Activated naive CD8-positive, alpha-beta T cell treated with anti-CD3 and anti-CD28 coated beads, Interleukin-2, amount 50 U/mL, for 16 hours (primary cell): ENCODE measurements around the gene SRSF5.

Source experiments
- DNase-seq: peaks from one replicate; pipeline ENCODE4 v3.0.0-alpha.2; 2020; ENCODE audit warnings: low read depth, low spot score

SRSF5 gene

DNA sequence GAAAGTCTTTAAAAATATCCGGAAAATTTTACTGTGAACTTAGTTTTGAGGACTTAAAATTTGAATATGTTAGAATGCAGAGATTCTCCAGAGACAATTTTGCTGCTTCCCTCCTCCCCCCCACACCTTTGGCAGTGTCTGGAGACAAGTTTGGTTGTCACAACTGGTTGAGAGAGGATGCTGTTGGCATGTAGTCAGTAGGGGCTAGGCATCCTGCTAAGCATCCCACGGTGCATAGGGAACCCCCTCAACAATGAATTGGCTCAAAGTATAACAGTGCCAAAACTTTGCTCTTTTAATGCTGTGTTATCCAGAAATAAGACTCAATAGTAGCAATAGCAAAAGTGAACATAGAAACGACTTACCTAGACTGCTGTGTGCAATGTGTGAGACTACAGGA lies 3.6 kb downstream of the SRSF5 start:
- no peak for DNase-seq

DNA sequence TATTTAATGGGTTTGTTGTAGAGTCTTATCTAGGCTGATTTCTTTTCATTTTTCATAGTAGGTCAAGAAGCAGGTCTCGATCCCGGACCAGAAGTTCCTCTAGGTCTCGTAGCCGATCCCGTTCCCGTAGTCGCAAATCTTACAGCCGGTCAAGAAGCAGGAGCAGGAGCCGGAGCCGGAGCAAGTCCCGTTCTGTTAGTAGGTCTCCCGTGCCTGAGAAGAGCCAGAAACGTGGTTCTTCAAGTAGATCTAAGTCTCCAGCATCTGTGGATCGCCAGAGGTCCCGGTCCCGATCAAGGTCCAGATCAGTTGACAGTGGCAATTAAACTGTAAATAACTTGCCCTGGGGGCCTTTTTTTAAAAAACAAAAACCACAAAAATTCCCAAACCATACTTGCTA lies 4.2 kb downstream of the SRSF5 start:
- DNase-seq, result no peak

DNA sequence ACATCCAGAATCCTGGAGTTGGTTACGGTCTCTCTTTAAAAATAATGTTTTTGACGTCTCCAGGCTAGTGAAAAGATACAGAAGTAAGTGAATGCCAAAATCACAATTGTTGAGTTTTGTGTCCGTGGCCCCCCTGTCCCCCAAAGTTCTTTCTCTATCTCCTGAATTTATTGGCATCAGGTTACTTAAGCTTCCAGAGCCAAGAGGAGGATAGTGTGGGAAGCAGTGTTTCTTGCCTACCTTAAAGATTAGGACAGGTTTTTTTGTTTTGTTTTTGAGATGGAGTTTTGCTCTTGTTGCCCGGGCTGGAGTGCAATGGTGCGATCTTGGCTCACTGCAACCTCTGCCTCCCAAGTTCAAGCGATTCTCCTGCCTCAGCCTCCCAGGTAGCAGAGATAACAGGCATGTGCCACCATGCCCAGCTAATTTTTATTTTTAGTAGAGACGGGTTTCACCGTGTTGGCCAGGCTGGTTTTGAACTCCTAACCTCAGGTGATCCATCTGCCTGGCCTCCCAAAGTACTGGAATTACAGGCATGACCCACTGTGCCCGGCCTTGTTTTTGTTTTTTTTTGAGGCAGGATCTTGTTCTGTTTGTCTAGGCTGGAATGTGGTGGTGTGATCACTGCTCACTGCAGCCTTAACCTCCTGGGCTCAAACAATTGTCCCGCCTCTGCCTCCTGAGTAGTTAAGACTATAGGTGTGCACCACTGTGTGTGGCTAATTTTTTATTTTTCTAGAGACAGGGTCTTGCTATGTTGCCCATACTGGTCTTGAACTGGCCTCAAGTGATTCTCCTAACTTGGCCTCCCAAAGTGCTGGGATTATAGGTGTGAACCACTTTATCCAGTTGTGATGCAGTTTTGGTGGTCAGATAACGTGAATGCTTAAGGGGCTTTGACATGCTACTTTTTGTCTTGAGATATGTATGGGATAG lies 5.4 kb downstream of the SRSF5 start:
- no peak for DNase-seq

DNA sequence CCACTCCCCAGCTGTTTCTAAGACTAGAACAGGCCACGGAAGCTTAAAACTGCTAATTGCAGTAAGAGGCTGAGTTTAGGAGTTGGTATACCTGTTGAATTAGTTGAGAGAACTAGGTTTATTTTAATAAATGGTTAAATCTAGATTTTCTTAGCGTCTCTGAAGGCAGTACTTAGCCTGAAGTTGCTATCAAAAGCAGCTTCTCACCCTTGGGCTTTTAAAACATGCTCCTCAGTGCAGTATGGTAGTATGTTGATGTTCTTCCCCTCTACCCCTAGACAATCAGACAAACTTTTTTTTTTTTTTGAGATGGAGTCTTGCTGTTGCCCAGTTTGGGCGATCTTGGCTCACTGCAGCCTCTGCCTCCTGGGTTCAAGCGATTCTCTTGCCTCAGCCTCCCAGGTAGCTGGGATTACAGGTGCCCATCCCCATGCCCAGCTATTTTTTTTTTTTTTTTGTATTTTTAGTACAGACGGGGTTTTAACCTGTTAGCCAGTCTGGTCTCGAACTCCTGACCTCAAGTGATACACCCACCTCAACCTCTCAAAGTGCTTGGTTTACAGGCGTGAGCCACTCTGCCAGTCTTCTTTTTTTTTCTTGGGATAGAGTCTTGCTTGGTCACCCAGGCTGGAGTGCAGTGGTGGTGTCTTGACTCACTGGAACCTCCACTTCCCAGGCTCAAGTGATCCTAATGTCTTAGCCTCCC lies 6.8 kb downstream of the SRSF5 start:
- no peak for DNase-seq

DNA sequence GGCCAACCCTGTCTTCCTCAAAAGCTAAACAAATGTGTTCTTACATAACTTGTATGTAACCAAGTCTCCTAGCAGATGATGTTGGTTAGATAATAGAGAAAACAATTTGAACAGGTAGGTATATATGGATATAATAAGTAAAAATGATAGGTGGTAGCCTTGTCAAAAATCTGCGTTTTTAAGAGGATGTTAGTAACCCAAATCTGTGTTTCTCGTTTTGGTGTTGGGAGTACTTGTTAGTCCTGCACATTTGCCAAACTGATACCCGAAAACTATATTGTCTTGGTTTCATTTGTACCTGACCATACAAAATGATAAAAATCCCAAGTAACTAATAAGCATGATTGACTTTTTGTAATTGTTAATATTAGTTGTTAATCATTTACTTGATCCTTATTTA lies 8.1 kb downstream of the SRSF5 start:
- DNase-seq, result no peak

DNA sequence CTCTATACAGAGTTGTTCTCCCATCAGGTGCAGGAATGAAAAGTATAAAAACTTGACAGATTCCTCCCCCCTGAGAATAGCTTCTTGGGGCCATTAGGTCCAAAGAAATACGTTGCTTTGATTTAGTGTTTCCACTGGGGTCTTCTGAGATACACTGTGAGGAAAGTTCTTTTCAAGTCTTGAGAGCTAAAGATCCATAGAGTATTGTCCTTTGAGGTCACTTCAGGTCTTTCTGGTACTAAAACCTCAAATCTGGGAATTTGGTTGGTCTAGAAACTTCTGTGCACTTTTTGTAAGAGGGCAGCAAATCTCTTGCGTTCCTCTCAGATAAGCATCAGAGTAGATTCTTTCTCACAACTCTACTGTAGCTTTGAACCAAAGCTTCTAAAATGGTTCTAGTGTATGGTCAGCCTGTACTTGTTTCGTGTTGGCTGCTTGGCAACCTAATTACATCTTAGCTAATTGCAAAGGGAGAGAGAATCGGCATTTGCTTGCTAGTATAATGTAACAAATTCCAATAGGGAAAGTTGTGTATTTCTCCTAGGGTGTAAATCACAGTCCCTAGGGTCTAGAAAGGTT lies 10.0 kb downstream of the SRSF5 start:
- DNase-seq, result no peak

DNA sequence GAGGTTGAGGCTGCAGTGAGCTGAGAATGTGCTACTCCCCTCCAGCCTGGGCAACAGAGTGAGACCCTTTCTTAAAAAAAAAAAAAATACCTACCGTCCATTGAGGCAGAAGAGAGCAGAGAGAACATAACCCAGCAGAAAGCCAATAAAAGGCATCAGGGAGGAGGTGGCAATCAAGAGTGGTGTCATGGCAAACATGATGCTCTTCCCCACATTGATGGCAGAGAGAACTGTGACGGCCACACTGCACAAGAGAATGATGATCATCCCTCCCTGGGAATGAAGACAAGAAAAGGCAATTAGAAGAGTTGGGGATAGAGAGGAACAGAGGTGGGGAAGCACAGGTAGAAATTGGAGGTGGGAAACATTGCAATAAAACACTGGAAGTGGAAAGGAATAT lies 12.1 kb downstream of the SRSF5 start:
- no peak for DNase-seq

DNA sequence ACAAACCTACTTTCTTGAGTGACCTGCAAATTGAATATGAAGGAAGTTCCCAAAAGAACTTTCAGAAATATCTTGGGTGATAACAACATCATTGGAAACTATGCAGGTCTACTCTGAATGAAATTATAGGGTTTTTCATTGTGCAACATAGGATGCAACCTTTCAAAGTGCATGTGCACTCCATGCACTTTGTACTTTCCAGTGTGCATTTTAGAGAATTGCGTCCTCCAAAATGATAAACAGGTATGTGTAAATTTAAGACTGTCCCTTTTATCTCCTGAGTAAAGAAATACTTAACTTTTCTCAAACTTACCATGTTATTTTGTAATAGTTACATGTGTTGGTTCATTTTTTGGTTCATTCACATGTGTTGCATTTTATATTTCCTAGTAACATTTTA lies 13.2 kb downstream of the SRSF5 start:
- no peak for DNase-seq

DNA sequence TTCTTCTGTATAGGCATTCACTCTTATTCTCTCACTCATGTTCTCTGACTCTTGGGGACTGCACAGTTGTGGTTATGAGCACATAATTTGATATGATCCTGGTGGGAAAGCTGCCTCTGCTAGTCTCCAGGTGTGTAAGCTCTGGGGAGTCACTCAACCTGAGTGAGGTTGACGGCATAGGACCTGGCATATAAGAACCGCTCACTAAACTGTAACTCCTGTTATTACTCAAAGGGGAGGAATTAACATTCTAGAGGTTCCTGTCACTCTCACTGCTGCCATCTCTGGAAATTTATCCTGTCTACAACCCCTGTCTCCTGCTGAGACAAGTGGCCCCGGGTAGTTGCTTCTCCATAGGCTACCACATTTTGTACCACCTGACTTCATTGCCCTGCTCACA lies 14.0 kb downstream of the SRSF5 start:
- no peak for DNase-seq

DNA sequence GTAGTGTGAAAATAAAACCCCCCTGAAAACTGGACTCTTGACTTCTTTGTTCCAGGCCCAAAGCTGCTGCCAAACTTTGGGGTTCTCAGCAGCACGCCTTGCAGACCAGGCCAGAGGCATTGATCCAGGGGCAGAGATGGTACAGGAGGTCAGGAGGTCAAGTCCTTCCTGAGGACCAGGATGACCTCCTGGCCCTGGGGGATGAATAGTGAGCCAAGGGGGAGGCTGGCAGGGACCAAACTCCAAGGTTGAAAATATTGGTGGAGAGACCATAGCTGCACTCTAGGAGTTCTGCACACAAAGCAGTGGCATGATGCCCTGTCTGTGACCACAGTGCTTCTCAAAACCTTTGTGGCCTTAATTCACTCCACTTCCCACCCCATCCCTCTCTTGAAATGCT lies 18.0 kb downstream of the SRSF5 start:
- DNase-seq, result no peak

DNA sequence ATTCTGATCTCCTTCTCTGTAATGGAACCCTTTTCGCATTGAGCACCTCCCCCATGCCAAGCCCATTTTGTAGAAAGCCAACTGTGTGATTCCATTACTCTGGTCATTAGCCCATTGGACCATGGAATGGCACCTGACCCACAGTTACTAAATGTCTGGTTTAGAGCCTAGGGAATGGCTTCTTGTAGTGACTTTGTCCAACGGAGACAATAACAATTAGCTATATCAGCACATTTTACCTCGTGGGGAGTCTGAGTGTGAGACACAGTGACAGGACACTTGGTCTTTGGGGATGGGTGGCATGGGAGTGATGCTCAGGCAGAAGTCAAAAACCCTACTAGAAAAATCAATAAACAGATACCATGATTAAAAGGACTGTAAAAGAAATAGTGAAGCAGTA lies 19.7 kb downstream of the SRSF5 start:
- DNase-seq, result no peak

DNA sequence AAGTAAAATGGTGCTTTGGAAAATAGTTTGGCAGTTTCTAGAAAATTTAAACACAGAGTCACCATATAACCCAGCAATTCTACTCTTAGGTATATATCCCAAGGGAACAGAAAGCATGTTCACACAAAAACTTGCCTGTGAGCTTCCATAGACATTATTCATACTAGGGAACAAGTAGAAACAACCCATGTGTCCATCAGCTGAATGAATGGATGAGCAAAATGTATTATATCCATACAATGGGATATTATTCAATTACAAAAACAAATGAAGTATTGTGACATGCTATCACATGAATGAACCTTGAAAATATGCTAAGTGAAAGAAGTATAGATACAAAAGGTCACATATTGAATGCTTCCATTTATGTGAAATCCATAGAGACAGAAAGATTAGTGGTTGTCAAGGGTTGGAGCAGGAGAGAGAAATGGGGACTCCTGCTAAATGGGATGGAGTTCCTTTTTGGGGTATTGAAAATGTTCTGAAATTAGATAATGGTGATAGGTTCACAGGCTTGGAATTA lies 22.2 kb downstream of the SRSF5 start:
- no peak for DNase-seq

DNA sequence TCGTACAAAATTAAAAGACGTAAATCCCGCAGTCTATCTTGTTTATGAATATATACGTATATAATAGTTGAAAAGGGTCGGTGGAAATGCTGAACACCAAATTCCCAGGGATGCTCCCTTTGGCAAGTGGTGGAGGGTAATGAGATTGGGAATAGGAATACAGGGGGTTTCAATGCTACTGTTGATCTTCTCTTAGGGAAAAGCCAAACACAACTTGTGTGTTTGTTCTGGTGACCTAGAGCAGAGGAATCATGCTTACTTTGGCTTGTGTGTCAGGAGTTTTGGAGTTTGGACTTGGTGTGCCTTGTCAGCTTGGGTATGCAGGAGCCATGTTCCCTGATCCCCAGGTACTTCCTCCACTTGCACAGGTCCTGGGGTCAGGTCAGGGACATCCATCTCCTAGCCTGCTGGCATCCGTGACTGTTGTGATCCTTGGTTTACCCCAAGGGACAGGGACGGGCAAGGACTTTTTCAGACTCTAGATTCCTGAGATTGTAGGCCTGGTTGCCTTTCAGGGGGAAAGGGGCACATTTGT lies 26.0 kb downstream of the SRSF5 start:
- DNase-seq, result no peak

DNA sequence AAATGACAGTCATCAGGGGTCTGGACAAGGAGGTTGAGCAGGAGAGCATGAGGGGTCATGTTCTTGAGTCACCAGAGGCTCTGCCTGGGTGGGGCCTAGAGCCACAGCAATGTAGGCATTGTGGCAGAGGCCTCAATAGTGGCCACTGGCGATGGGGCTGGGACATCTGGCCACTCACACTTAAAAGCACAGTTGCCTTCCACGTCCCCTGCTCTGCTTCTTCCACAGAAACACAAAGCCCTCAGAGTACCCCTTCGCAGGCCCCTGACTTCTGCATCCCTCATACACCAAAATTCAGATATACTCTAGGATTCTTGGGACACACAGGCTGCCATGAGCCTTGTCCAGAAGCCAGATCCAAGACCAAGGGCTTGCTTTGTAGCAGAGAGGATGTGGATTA lies 27.8 kb downstream of the SRSF5 start:
- DNase-seq, result no peak

DNA sequence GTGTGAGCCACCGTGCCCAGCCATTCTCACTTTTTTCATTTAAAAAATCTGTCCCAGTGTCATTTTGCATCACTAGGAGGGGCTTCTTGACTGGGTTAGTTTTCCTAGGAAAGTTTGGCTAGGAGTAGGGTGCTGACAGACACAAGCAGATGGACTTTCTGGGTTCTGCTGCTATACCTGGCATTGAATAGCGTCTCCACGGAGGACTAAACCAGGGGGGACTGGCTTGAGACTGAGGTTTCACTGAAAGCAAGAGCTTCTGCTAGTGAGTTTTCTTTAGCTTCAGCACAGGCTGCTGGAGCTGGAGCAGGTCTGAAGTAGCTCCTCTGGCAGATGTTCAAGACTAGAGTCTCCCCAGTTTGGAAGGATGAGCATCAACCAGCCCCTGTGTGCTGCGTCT lies 28.7 kb downstream of the SRSF5 start:
- no peak for DNase-seq

DNA sequence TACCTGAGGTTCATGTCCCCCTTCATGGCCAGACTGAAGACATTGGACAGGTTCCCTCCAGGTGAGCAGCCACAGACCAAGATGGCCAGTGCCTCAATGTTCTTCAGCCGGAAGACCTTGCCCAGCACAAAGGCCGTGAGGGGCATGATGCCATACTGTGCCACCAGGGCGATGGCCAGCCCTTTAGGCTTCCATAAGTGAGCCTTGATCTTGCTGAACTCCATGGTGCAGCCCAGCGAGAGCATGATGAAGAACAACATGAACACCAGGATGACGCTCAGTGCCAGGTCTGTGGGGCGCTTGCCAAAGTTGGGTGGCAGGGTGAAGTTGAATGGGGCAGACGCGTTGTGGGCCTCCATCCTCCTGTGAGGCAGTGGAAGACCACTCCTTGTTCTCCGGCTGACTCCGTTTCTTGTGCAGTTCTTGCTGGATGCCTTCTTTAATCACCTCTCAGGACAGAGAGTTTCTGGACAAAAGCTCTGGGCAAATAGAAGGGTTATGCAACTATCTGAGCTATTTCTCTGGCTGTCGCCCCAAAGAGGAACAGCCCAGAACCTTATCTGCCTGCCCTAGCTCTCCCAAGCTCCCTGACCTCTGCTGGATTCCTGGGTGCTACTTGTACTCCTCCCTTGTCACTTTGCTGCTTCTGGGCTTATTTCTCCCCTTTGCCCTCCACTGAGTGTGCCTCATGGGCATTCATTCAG lies 30.0 kb downstream of the SRSF5 start, which contains the start of gene SLC10A1:
Gene SLC10A1 (minus strand): TSS at position 445 of the 704 bp plus-strand sequence. CDS start 86 bp downstream, at position 359.
- no peak for DNase-seq

DNA sequence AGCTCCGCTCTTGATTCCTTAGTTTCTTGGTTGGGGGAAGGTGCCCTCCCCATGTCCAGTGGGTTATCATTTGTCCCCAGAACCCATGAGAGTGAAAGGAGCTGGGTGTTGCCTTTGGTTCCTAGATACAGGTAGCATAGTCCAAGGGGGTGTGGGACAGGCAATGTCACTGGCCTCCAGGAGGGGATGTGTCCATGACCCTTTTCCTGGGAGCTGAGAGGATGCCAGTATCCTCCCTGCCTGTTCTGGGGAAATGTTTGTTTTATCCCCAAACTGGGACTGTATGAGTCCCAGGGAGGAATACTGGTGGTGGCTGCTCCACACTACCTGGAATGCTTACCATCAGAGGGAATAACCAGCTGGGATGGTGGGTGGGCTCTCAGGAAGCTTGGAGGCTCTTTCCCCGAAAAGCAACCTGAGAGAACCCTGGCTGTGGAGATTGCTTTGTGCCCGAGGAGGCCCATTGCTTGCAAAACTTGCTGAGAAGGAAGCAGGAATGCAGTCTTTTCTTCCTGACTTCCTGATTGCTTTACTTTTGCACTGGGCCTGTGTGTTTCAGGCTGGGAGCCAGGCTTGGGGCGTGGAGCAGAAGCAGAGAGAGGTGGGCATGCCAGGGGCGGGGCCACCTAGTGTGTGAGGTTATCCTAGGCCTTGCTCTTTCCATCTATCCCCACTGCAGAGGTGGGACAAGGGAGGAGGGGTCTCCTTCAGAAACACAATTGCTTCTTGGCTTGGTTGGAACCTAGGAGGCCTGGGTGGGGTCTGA lies 30.8 kb downstream of the SRSF5 start:
- DNase-seq, result no peak

DNA sequence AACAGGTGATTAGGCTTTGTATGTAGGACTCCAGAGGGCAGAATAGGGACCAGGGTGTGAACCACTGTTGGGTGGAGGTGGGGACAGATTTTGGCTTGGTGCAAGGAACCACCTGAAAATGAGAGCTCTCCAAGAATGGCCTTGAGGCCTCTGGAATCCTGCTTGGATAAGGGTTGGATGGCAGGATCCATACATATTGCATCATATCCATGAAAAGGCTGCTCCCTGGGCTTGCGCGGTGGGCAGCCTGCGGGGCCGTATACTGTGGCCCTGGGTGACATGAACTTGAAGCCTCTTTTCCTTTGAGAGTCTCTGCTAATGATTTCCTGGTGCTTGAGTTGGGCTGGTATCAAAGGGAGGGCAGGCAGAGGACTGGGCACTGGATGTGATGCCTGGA lies 31.4 kb downstream of the SRSF5 start:
- DNase-seq, result no peak

DNA sequence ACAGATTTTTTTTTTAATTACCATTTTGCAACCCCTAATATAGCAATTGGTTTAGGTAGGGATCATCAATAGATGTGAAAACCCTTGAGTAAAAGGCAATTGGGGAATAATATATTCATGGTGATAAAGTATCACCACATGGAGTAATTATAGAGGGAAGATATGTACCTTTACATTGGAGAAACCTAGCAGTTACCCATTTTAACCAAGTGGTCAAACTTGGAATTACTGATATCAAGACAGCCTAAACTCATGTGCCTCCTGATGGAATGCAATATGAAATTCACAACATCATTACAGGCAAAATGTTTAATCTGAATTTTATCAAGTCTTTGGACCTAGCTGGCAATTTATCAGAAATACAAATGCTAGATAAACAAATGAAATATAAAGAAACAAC lies 36.8 kb downstream of the SRSF5 start:
- no peak for DNase-seq

DNA sequence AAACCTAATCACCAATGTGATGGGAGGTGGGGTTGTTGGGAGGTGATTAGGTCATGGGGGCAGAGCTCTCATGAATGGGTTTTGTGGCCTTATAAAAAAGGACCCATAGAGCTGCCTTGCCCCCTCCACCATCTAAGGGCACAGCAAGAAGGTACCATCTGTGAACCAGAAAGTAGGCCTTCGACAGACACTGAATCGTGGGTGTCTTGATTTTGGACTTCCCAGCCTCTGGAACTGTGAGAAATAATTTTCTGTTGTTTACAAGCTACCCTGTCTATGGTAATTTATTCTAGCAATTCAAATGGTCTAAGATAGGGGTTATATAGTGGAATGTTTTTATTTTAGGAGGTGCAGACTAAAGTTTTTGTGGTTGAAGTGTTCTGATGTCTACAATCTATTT lies 38.0 kb downstream of the SRSF5 start:
- DNase-seq, result no peak

DNA sequence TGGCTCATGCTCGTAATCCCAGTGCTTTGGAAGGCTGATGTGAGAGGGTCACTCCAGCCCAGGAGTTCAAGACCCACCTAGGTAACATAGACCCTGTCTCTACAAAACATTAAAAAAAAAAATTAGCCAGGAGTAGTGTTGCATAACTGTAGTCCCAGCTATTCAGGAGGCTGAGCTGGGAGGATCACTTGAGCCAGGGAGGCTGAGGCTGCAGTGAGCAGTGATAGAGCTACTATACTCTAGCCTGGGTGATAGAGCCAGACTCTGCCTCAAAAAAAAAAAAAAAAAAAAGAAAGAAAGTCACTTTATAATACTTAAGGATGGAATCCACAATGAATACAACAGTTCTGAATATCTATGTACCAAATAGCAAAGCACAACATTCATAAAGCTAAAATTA lies 40.2 kb downstream of the SRSF5 start:
- no peak for DNase-seq
